Glomerular visceral epithelial cell (primary cell): ENCODE results near the gene PLEKHA6.

ENCODE experiments used
- DNase-seq: peaks from one replicate; pipeline ENCODE4 v3.0.0-alpha.2; 2016; ENCODE audit errors: extremely low spot score

The PLEKHA6 gene

GRCh38 chr1:204216880-204217647 is 142.7 kb downstream of the PLEKHA6 start:
- no peak for DNase-seq

- no peak for DNase-seq
These were observed 143.5 kb downstream of the PLEKHA6 start for GRCh38 chr1:204216236-204216635.

- peak; percentile 93 for DNase-seq
These were observed 145.8 kb downstream of the PLEKHA6 start, which contains the start of gene GOLT1A for GRCh38 chr1:204213668-204214662. Gene GOLT1A (minus strand): TSS chr1:204213988. CDS start chr1:204213906, 82 bp downstream.

- no peak for DNase-seq
These were observed 147.0 kb downstream of the PLEKHA6 start for GRCh38 chr1:204212715-204213114.

- DNase-seq = no peak
These were observed 148.7 kb downstream of the PLEKHA6 start for GRCh38 chr1:204211046-204211445.

- peak; percentile 54 for DNase-seq
These were observed 152.6 kb downstream of the PLEKHA6 start for GRCh38 chr1:204207136-204207616.

- no peak for DNase-seq
These were observed 153.6 kb downstream of the PLEKHA6 start for GRCh38 chr1:204206121-204206520.

GRCh38 chr1:204205486-204205885 is 154.2 kb downstream of the PLEKHA6 start:
- DNase-seq = no peak

GRCh38 chr1:204204944-204205343 is 154.8 kb downstream of the PLEKHA6 start:
- DNase-seq = no peak

GRCh38 chr1:204203206-204203767 is 156.4 kb downstream of the PLEKHA6 start:
- peak; percentile 49 for DNase-seq

- no peak for DNase-seq
These were observed 157.2 kb downstream of the PLEKHA6 start for GRCh38 chr1:204202481-204202880.

- no peak for DNase-seq
These were observed 158.2 kb downstream of the PLEKHA6 start for GRCh38 chr1:204201348-204202040.

- DNase-seq = no peak
These were observed 160.2 kb downstream of the PLEKHA6 start for GRCh38 chr1:204199579-204199978.

GRCh38 chr1:204198348-204199340 is 161.1 kb downstream of the PLEKHA6 start:
- peak; percentile 78 for DNase-seq

GRCh38 chr1:204197068-204197467 is 162.7 kb downstream of the PLEKHA6 start:
- DNase-seq = no peak

GRCh38 chr1:204196068-204196795 is 163.5 kb downstream of the PLEKHA6 start, which contains the start of gene KISS1:
Gene KISS1 (minus strand): TSS chr1:204196491. CDS start chr1:204192876, 3,615 bp downstream.
- no peak for DNase-seq

- no peak for DNase-seq
These were observed 165.0 kb downstream of the PLEKHA6 start for GRCh38 chr1:204194771-204195170.

GRCh38 chr1:204194080-204194479 is 165.6 kb downstream of the PLEKHA6 start:
- DNase-seq = no peak
